ENCODE results near the gene VOPP1.

- TF ChIP-seq EP300 (IDR thresholded peaks at IDR 0.05; ENCODE audit: low read depth in 2 of 2, low read length in 2 of 2) (no peak), EP300 (CRISPR knock-in tag; IDR thresholded peaks at IDR 0.05; ENCODE audit: borderline replicate concordance) (no peak), MAX (IDR thresholded peaks at IDR 0.05) (no peak), CTCF (CRISPR knock-in tag; IDR thresholded peaks at IDR 0.05) (no peak), NFYB (CRISPR knock-in tag; IDR thresholded peaks at IDR 0.05) (no peak), PCBP2 (optimal IDR thresholded peaks at IDR 0.05; ENCODE audit: low read depth, low read length, poor library complexity, severe bottlenecking) (no peak), POLR2A (IDR thresholded peaks at IDR 0.05; ENCODE audit: insufficient read depth in 1 of 2, low read depth in 2 of 2, low read length in 2 of 2) (no peak), ATF1 (CRISPR knock-in tag; IDR thresholded peaks at IDR 0.05) (no peak), ZNF142 (CRISPR knock-in tag; IDR thresholded peaks at IDR 0.05) (no peak), MLX (CRISPR knock-in tag; IDR thresholded peaks at IDR 0.05) (no peak), CAMTA2 (CRISPR knock-in tag; IDR thresholded peaks at IDR 0.05; ENCODE audit: borderline replicate concordance) (no peak), ZFP36 (IDR thresholded peaks at IDR 0.05; ENCODE audit: borderline replicate concordance, low read depth, low read length, partially characterized antibody) (no peak), NR2F2 (IDR thresholded peaks at IDR 0.05; ENCODE audit: borderline replicate concordance, low read depth) (no peak), SP1 (IDR thresholded peaks at IDR 0.05) (no peak), SP1 (CRISPR knock-in tag; IDR thresholded peaks at IDR 0.05) (no peak)
Measured at GRCh38 chr7:55561690-55562089, 10.6 kb downstream of the VOPP1 start.

Data from HepG2 (cell line).